ENCODE data around the gene LRRC8C.

Gene LRRC8C

GRCh38 chr1:89708751-89709375 is 75.9 kb downstream of the LRRC8C start:
- no peak for FAIRE-seq

GRCh38 chr1:89710498-89711139 is 77.7 kb downstream of the LRRC8C start:
- FAIRE-seq, result no peak

- no peak for FAIRE-seq
Measured at GRCh38 chr1:89711140-89711778, 78.3 kb downstream of the LRRC8C start.

GRCh38 chr1:89712420-89712819 is 79.5 kb downstream of the LRRC8C start:
- FAIRE-seq, result no peak

- no peak for FAIRE-seq
Measured at GRCh38 chr1:89715677-89716076, 82.8 kb downstream of the LRRC8C start.

- no peak for FAIRE-seq
Measured at GRCh38 chr1:89719502-89720306, 86.8 kb downstream of the LRRC8C start.

- no peak for FAIRE-seq
Measured at GRCh38 chr1:89720839-89721238, 87.9 kb downstream of the LRRC8C start.

GRCh38 chr1:89721351-89721750 is 88.4 kb downstream of the LRRC8C start:
- FAIRE-seq, result no peak

- FAIRE-seq, result no peak
Measured at GRCh38 chr1:89723144-89723543, 90.2 kb downstream of the LRRC8C start.

GRCh38 chr1:89723863-89724262 is 90.9 kb downstream of the LRRC8C start:
- no peak for FAIRE-seq

- FAIRE-seq, result no peak
Measured at GRCh38 chr1:89724369-89725010, 91.6 kb downstream of the LRRC8C start.

GRCh38 chr1:89725011-89725370 is 92.1 kb downstream of the LRRC8C start:
- FAIRE-seq, result no peak

GRCh38 chr1:89725631-89726030 is 92.7 kb downstream of the LRRC8C start:
- no peak for FAIRE-seq

GRCh38 chr1:89727517-89728312 is 94.8 kb downstream of the LRRC8C start:
- FAIRE-seq, result no peak

- no peak for FAIRE-seq
Measured at GRCh38 chr1:89728381-89728780, 95.5 kb downstream of the LRRC8C start.

GRCh38 chr1:89732206-89732605 is 99.3 kb downstream of the LRRC8C start:
- no peak for FAIRE-seq

GRCh38 chr1:89732643-89733222 is 99.8 kb downstream of the LRRC8C start:
- no peak for FAIRE-seq

GRCh38 chr1:89733748-89734147 is 100.8 kb downstream of the LRRC8C start:
- no peak for FAIRE-seq

GRCh38 chr1:89734442-89734841 is 101.5 kb downstream of the LRRC8C start:
- FAIRE-seq, result no peak

GRCh38 chr1:89735479-89735878 is 102.6 kb downstream of the LRRC8C start:
- no peak for FAIRE-seq

- no peak for FAIRE-seq
Measured at GRCh38 chr1:89736937-89737733, 104.2 kb downstream of the LRRC8C start.
